Esophagus squamous epithelium (tissue), 5 donors: ENCODE results near the gene ATRAID. TPM values are rescaled to one million over a fixed set of nuclear protein-coding genes. Genes with fewer than 3 reads are reported as not detected.

ENCODE experiments used
- DNase-seq: peaks from one replicate; lab custom pipeline; 2025; lab: John Stamatoyannopoulos, UW
- H3K27ac ChIP-seq, 4 donors: fragments of 200-600 bp; sonication (generic); one replicate each; pipeline ENCODE4 v1.5.1; 2016 to 2019; ENCODE audit warnings: mild to moderate bottlenecking in 1 of 4
- H3K27me3 ChIP-seq, 4 donors: fragments of 200-600 bp; sonication (generic); 1 replicate in 3 of 4; 2 replicates in 1 of 4; pipeline versions ENCODE4 v1.5.1 to v1.6.0; 2017 to 2021; ENCODE audit warnings: antibody characterized with exemption in 1 of 4
- H3K36me3 ChIP-seq, 3 donors: fragments of 200-600 bp; sonication (generic); one replicate each; pipeline ENCODE4 v1.5.1; 2016 to 2019
- H3K4me1 ChIP-seq, 3 donors: fragments of 200-600 bp; sonication (generic); one replicate each; pipeline ENCODE4 v1.5.1; 2017 to 2019
- H3K4me3 ChIP-seq, 4 donors: fragments of 200-600 bp; sonication (generic); 1 replicate in 3 of 4; 2 replicates in 1 of 4; pipeline ENCODE4 v1.5.1; 2016 to 2019; ENCODE audit warnings: mild to moderate bottlenecking in 2 of 4, moderate library complexity in 1 of 4
- H3K9me3 ChIP-seq, 3 donors: fragments of 200-600 bp; sonication (generic); one replicate each; pipeline ENCODE4 v1.5.1; 2016 to 2019
- POLR2A ChIP-seq, 4 donors: fragments of 450-650 bp; IDR thresholded peaks; one replicate each; pipeline ENCODE4 v1.6.1; 2017; ENCODE audit warnings: antibody characterized with exemption in 4 of 4, mild to moderate bottlenecking in 4 of 4, moderate library complexity in 3 of 4
- WGBS, 2 donors: methylation state at CpG; one replicate each; pipeline ENCODE4 v1.1.5; 2018; 5-methylcytosine and 5-hydroxymethylcytosine counted together
- intact Hi-C: fragments of 100-400 bp; cut with DNase I; formaldehyde crosslinking; loops from one replicate; pipeline ENCODE4 v1.15.0; 2022
- total RNA-seq, 4 donors: library from RNA; depleted of rRNA; stranded (reverse); fragments of >200 nt; gene quantifications; one replicate each; pipeline ENCODE4 v1.1.0, GENCODE V29; 2016
- TF ChIP-seq, protein P1 (sequence below), 6 experiments: fragments of 450-650 bp in 4 of 6; fragments of 200-600 bp in 2 of 6; sonication (generic) in 2 of 6; IDR thresholded peaks; one replicate each; pipeline ENCODE4 v1.5.1; 2016 to 2019; ENCODE audit warnings: antibody characterized with exemption in 6 of 6, mild to moderate bottlenecking in 4 of 6, moderate library complexity in 4 of 6
- donor health status: DM: yes; HTN: yes; CAD: no.

ATRAID gene, protein sequence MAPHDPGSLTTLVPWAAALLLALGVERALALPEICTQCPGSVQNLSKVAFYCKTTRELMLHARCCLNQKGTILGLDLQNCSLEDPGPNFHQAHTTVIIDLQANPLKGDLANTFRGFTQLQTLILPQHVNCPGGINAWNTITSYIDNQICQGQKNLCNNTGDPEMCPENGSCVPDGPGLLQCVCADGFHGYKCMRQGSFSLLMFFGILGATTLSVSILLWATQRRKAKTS
- 100 to 1,000 TPM in 2 of 4 donors, 10 to 100 TPM in 2; 57.1 to 124 (median 91.0) TPM for total RNA-seq

- WGBS, 2 donors = 0 to 1% methylated on average over 15 to 27 of the region's 73 CpGs
- Histone ChIP-seq H3K27ac (peak within 1 kb of the TSS; percentile 95 to 99 (median 98)), H3K4me3 (peak within 1 kb of the TSS; percentile 69 to 92 (median 85)), H3K27me3 (no peaks in the 10 kb centered on the region), H3K4me1 (peaks cover 18 to 42% (median 21%) of the 10 kb centered on the region in 3 donors), H3K9me3 (no peaks in the 10 kb centered on the region), H3K36me3 (peaks cover 0 to 39% (median 3%) of the 10 kb centered on the region in 3 donors)
- TF ChIP-seq, protein P1, sequence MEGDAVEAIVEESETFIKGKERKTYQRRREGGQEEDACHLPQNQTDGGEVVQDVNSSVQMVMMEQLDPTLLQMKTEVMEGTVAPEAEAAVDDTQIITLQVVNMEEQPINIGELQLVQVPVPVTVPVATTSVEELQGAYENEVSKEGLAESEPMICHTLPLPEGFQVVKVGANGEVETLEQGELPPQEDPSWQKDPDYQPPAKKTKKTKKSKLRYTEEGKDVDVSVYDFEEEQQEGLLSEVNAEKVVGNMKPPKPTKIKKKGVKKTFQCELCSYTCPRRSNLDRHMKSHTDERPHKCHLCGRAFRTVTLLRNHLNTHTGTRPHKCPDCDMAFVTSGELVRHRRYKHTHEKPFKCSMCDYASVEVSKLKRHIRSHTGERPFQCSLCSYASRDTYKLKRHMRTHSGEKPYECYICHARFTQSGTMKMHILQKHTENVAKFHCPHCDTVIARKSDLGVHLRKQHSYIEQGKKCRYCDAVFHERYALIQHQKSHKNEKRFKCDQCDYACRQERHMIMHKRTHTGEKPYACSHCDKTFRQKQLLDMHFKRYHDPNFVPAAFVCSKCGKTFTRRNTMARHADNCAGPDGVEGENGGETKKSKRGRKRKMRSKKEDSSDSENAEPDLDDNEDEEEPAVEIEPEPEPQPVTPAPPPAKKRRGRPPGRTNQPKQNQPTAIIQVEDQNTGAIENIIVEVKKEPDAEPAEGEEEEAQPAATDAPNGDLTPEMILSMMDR (IDR thresholded peaks at IDR 0.05) = peak in 1 of 6 experiments; percentile 5
- TF ChIP-seq POLR2A (IDR thresholded peaks at IDR 0.05) = peak in 3 of 4 donors; percentile 48 to 91 (median 77)
- intact Hi-C loops = no loop called here
- DNase-seq = peak; percentile 52
Observed at GRCh38 chr2:27211943-27212625, at the start of gene ATRAID, which contains the start of gene SLC5A6. ATRAID (plus strand) TSS chr2:27212041; CDS start chr2:27212369, 328 bp downstream. SLC5A6 (minus strand) TSS chr2:27212268; CDS start chr2:27207650, 4,618 bp downstream.

GRCh38 chr2:27162151-27163121 is 49.4 kb upstream of the ATRAID start:
- no peak for TF ChIP-seq POLR2A (IDR thresholded peaks at IDR 0.05)
- TF ChIP-seq, protein P1 (IDR thresholded peaks at IDR 0.05) = no peak
- WGBS, 2 donors = 72% methylated on average over 12 to 13 of the region's 15 CpGs
- Histone ChIP-seq H3K4me1 (no peaks in the 10 kb centered on the region), H3K27ac (no peak overlapping the region), H3K27me3 (no peaks in the 10 kb centered on the region), H3K4me3 (no peak overlapping the region), H3K36me3 (no peaks in the 10 kb centered on the region), H3K9me3 (no peaks in the 10 kb centered on the region)
- no peak for DNase-seq
- intact Hi-C loops = no loop called here

DNA sequence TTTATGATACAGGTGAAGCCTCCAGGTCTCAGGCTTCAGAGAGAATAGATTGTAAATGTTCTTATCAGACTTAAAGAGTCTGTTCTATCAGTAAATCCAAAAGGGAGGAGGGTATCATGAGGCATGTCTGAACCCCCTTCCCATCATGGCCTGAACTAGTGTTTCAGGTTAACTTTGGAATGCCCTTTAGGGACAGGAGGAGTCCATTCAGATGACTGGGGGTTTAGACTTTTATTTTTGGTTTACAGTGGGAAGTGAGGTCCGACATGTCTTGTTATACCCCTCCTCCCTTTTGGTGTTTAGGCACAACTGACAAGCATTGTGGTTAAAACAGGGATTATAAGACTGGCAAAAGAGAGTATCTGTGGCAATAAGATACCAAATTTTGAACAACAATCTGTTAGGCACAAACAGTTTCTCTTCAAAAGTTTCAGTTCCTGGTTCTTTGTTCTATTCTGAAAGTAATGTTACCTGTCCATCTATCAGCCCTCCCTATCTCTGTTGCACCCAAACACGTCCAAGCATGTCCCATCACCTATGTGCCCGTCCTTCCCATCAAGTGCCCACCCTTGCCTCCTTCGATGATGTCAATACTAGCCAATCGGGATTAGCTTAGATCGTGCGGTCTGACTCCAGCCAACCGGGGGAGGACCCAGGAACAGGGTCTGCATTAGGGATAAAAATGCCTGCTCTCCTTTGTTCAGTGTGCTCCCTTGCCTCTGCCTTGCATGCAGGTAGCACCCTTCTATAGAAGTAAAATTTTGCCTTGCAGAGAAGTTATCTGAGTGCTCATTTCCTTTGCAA is 46.7 kb upstream of the ATRAID start:
- Histone ChIP-seq H3K9me3 (no peaks in the 10 kb centered on the region), H3K27ac (no peak overlapping the region), H3K4me3 (no peak overlapping the region), H3K4me1 (peaks cover 0 to 6% (median 0%) of the 10 kb centered on the region in 3 donors), H3K27me3 (peaks cover 0 to 5% (median 0%) of the 10 kb centered on the region in 4 donors), H3K36me3 (no peaks in the 10 kb centered on the region)
- 75 to 80% methylated on average over 7 to 8 of the region's 8 CpGs for WGBS, 2 donors
- TF ChIP-seq, protein P1 (IDR thresholded peaks at IDR 0.05) = no peak
- no peak for TF ChIP-seq POLR2A (IDR thresholded peaks at IDR 0.05)
- no peak for DNase-seq
- intact Hi-C loops = no loop called here

DNA sequence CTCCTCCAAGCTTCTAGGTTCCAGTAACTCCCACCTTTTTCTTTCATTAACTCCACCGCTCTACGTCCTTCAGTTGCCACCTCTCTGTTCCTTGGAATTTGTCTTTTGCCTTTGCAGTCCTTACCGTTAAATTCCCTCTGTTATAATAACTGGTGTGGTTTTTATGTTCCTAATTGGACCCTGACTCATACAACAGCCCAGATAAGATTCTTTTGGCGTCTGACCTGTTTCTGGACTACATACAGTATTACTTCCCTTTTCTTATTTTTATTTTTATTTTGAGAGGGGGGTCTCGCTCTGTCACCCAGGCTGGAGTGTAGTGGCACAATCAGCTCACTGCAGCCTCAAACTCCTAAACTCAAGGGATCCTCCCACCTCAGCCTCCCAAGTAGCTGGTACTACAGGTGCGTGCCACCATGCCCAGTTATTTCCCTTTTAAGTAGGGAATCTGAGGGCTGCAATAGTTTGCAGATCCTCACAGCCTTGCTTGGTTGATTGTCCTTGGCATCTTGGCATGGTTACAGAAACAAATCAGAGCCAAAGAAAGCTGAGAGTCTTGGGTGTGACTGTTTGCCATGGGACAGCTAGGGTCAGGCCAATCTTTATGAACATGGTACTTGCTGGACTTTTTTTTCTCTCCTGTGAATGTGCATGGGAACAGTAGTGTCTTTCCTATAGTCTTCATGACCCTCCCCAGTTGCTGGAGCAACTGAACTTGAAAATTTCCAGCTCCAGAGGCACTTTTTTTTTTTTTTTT is 41.1 kb upstream of the ATRAID start:
- Histone ChIP-seq H3K36me3 (no peaks in the 10 kb centered on the region), H3K4me3 (no peak overlapping the region), H3K9me3 (no peaks in the 10 kb centered on the region), H3K27me3 (peaks cover 0 to 34% (median 0%) of the 10 kb centered on the region in 4 donors), H3K4me1 (peaks cover 0 to 9% (median 0%) of the 10 kb centered on the region in 3 donors), H3K27ac (no peak overlapping the region)
- no peak for TF ChIP-seq POLR2A (IDR thresholded peaks at IDR 0.05)
- TF ChIP-seq, protein P1 (IDR thresholded peaks at IDR 0.05) = no peak
- intact Hi-C loops = no loop called here
- DNase-seq = no peak
- WGBS, 2 donors = 67 to 72% methylated on average over 6 of the region's 6 CpGs
